Measurements from ENCODE around the gene STARD8.

- TF ChIP-seq CTCF (IDR thresholded peaks at IDR 0.05) (no peak), POLR2A (IDR thresholded peaks at IDR 0.05) (no peak)
Measured at GRCh38 chrX:68703369-68703768, 55.9 kb downstream of the STARD8 start.

Data from testis (tissue), 2 donors.